GM12875 (cell line): ENCODE results near the gene RBM6.

Source experiments
- H3K4me3 ChIP-seq: one replicate; pipeline ENCODE4 v1.5.1; 2011; ENCODE audit warnings: low read depth, low read length, control low read depth
- CTCF ChIP-seq: IDR thresholded peaks from 2 replicates; pipeline ENCODE4 v1.5.1; 2011; ENCODE audit warnings: low read depth, mild to moderate bottlenecking, control low read depth, inconsistent platforms, low read length, moderate library complexity, borderline replicate concordance; ENCODE audit not compliant: insufficient read depth

The RBM6 gene

GRCh38 chr3:49992326-49992725, 52.4 kb downstream of the RBM6 start:
- no peak for TF ChIP-seq CTCF
- H3K4me3 ChIP-seq, result no peak overlapping the region

GRCh38 chr3:49994476-49994875, 54.5 kb downstream of the RBM6 start:
- H3K4me3 ChIP-seq, result no peak overlapping the region
- TF ChIP-seq CTCF, result no peak

GRCh38 chr3:49996016-49996415, 56.1 kb downstream of the RBM6 start:
- H3K4me3 ChIP-seq, result no peak overlapping the region
- no peak for TF ChIP-seq CTCF

GRCh38 chr3:49997862-49998261, 57.9 kb downstream of the RBM6 start:
- no peak for TF ChIP-seq CTCF

GRCh38 chr3:49998326-49998725, 58.4 kb downstream of the RBM6 start:
- TF ChIP-seq CTCF, result no peak
- no peak overlapping the region for H3K4me3 ChIP-seq

More at GRCh38 chr3:49997862-49998261, 57.9 kb downstream of the RBM6 start:
- no peak overlapping the region for H3K4me3 ChIP-seq

- H3K4me3 ChIP-seq, result no peak overlapping the region
- TF ChIP-seq CTCF, result no peak
Measured at GRCh38 chr3:50001511-50001910, 61.6 kb downstream of the RBM6 start.

GRCh38 chr3:50003216-50003615, 63.3 kb downstream of the RBM6 start:
- no peak for TF ChIP-seq CTCF
- H3K4me3 ChIP-seq, result no peak overlapping the region
